Measurements from ENCODE around the gene CTNNB1.

Gene CTNNB1

DNA sequence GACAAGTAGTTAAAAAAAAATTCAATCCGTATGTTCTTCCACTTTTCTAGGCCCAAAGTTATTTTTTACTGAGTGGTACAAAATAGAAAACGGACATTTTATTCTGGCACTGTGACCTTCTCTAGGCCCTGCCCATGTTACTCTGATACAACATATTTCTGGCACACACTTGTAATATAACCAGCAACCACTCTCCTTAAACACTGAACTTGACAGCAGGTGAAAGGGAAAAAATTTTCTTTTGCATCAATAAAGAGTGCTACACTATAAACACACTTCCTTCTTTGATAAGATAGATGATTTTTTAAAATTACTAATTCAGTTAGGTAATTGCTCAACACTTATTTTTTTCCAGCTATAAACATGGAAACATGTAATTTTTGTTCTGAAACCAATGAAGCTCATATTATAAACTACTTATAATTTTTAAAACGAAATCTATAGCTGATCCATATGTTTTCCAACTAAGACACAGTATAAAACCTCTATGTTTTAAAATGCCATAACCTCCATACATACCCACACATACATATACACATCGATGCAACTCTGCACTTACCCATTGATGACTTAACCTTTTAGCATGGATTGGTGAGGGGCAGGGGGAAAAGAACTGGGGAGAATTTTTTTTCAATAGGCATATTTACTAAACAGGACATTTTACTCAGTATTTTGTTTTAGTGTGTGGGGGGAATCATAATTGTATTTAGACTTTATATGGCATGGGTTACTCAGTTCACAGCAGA lies 5.3 kb upstream of the CTNNB1 start:
- DNase-seq = no peak

- DNase-seq = no peak
These were observed 4.6 kb upstream of the CTNNB1 start for GRCh38 chr3:41194701-41195100.

GRCh38 chr3:41195946-41196345 lies 3.4 kb upstream of the CTNNB1 start:
- DNase-seq = no peak

DNA sequence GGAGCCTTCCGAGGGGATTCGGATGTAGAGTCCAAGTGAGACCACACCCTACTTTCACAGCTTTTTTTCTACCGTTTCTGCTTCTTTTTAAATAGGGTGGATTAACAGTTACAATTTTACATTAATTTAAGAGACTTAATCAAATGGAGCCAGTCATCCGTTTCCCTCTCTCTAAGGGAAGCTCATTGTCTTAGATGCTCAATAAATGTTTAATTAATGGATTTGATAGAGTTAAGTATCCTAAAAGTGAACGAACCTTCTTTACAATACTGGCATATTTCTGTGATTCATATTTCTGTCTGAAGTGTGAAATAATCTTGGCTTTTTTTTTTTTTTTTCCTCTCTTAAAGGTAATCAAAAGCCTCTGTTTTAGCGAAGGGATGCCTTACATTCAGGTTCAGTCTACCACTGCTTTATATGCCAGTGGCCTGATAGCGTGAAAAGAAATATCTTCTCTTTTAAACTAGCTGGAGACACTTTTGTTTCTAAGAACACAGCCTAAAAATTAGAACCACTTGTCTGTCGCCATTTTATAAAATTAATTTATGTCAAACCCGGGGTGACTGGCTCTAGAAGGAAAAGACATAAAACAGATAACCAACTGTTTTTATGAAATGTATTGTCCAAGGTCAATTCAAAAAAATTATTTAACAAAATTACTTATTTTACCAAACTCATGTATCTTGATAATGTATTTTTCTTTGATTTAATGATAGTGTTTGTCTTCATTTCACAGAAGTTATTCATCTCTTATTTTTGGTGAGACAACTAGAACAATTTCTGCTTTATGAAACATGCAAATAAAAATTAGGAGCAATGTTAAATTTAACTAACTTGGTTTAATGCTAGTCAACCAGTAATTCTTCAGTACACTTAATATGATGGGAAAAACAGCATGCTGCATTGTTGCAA lies 2.5 kb upstream of the CTNNB1 start:
- DNase-seq = no peak

GRCh38 chr3:41198046-41198445 lies 1.3 kb upstream of the CTNNB1 start:
- DNase-seq = no peak

- peak in 1 of 2 donors; percentile 28 for DNase-seq
These were observed 779 bp upstream of the CTNNB1 start for GRCh38 chr3:41198526-41198925.

GRCh38 chr3:41199866-41200668 lies 762 bp downstream of the CTNNB1 start:
- peak; percentile 43 to 48 for DNase-seq

DNA sequence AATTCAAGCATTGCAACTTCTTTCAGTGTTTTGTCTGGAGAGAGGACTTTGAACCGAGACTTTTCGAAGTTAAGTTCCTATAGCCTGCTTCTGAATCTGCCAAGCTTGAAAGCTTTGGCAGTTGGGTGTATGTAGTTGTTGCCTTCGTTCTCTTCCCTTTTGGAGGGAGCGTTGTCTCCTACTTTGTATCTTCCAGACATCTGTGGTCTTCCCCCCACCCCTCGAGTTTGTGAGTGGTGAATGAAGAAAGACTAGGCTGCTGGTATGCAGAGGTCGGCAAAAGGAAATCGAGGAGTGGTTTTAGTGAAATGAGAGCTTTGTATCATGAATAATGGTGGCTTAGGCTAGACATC lies 1.3 kb downstream of the CTNNB1 start:
- DNase-seq = peak in 1 of 2 donors; percentile 7

GRCh38 chr3:41202075-41202833 lies 2.9 kb downstream of the CTNNB1 start:
- DNase-seq = no peak

DNA sequence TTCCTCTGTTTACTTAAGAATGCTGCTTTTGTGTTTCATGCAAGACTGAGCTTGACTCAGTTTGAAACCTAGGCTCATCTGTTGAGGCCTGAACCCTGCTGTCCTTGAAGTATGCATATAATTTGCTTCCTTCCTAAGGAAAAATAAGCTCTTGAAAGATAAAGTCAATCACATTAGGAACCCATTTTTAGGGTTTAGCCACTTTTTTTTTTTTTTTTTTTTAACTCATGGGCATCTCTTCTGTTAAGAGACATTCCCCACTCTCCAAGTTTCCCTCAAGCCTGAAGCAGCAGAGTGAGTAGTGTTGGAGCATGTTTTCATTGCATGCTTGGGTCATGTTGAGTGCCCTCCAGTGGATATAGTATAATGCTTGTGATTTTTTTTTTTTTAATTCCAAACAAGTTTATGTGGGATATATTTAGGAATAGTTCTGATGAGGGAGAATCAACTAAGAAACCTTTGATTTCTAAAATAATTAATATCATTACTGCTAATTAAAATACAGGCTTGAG lies 3.6 kb downstream of the CTNNB1 start:
- no peak for DNase-seq

- no peak for DNase-seq
These were observed 5.1 kb downstream of the CTNNB1 start for GRCh38 chr3:41204369-41204768.

DNA sequence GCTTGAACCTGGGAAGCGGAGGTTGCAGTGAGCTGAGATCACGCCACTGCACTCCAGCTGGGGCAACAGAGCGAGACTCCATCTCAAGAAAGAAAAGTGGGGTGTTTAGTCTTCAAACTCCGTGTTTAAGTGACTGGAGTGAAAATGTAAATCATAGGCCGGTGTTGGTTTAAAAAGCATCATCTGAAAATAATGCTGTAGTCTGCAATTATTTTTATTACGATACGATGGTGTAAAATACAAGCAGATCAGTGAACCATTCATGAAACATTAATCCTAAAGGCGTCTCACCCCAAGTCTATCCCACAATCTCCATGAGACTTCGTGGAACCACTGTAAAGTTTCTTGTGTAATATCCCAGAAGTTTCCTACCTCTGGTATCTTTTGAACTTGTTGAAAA lies 6.3 kb downstream of the CTNNB1 start:
- DNase-seq = no peak

DNA sequence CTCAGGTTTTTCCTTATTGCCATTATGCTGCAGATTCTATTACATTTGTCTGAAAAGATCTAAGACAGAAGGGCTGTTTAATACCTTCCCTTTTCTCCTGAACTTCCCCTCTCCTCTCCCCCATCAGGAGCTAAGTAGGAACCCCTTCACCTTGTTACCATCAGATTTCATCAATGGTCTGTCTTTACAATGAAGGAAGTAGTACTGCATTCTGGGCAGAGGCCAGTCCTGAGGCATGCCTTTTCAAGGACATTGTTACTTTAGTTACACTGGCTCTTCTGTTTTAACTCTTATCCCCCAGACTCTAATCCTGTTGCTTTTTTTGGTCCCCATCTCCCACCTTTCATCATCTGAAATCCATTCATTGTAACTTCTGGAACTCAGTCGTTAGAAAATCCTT lies 8.1 kb downstream of the CTNNB1 start:
- DNase-seq = no peak

- DNase-seq = no peak
These were observed 9.4 kb downstream of the CTNNB1 start for GRCh38 chr3:41208507-41209220.

- no peak for DNase-seq
These were observed 10.3 kb downstream of the CTNNB1 start for GRCh38 chr3:41209646-41210045.

DNA sequence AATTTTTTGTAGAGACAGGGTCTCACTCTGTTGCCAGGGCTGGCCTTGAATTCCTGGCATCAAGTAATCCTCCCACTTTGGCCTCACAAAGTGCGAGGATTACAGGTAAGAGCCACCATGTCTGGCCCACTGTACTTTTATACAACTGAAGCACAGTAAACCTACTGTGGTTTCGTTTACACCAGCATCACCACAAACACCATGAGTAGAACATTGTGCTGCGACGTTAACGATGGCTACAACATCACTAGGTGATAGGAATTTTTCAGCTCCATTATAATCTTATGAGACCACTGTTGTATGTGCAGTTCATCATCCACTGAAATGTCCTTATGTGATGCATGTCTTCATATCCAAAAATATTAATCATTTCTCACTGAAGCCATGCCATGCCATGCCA lies 11.7 kb downstream of the CTNNB1 start:
- no peak for DNase-seq

GRCh38 chr3:41212088-41212487 lies 12.8 kb downstream of the CTNNB1 start:
- DNase-seq = no peak

DNA sequence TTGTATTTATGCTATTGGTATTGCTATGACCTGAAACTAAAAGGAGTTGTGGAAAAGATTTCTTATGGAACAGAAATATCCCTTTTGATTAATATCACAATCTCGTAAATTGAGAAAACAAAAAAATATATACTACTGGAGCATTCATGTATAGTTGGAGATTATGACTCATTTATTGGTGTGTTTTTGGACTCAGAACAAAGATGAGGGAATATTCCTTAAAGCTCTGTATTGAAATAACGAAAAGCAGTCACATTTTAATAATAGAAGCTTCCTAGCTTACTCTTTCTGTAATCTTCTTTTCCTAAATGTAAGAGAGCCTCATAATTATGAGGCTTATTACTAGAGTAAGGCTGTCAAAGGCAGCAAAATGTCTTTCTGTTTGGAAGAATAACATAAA lies 14.3 kb downstream of the CTNNB1 start:
- no peak for DNase-seq

DNA sequence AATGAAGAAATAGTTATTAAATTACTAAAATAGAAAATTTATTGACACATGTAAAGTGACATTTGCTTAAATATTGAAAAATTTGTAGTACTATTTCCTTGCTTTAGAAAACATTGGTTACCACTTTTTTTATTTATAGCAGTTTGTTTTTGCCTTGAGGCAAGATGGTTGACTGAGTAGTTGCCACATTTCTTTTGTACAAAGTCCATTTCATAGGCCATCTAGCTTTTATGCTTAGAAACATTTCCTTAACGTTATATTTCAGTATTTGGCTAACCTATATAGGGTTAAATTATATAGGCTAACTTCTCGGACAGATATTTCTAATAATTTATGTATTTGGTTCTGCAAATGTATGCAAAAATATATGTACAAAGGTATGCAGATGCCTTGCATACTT lies 17.1 kb downstream of the CTNNB1 start:
- DNase-seq = no peak

DNA sequence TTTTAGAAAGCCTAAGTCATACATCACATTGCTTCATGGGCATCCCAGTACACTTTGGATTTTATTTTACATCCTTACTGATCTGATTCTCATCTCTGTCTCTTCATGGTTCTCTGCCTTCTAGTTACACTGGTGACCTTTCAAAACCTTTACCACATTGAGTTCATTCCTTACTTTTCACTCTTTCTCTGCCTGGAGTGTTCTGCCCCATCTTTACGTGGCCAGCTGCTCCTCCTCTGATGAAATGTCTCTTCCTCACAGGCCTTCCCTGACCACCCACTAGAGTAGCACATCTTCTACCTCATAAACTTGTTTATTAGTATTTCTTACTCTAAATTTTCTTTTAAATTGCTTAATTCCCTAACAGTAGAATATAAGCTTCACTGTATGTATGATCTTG lies 17.7 kb downstream of the CTNNB1 start:
- DNase-seq = no peak

GRCh38 chr3:41219424-41219823 lies 20.1 kb downstream of the CTNNB1 start:
- DNase-seq = no peak
